ENCODE measurements around the gene DNAH17. TPM values are rescaled to one million over a fixed set of nuclear protein-coding genes. Genes with fewer than 3 reads are reported as not detected.

Gene DNAH17
- total RNA-seq, 2 experiments from 2014 or later, result 0.19 to 0.42 TPM

DNA sequence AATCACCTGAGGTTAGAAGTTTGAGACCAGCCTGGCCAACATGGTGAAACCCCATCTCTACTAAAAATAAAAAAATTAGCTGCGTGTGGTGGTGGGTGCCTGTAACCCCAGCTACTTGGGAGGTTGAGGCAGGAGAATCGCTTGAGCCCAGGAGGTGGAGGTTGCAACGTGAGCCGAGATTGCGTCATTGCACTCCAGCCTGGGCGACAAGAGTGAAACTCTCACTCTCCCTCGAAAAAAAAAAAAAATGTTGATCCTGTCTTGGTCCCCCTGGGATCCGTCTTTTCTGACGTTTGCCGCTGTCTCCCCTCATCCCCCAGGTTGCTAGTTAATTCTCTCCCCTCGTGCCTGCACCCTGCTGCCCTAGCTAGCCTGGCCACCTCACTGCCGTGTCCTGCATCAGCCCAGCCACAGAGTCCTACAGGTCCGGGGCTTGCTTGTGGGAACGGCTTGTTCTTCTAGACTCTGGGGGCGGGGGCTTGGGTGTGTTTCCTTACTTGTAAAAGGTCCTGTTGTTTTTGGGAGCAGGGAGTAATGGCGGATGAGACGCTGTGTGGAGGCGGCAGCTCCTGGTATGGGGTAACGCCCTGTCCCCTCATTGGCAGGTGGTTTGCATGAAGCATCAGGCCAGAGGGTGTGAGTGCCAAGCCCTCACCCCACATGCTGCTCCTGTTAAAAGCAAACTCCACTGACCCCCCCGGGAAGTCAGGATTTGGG is 154.2 kb downstream of the DNAH17 start:
- Mint-ChIP-seq H3K36me3 (ENCODE audit: low read depth) (peaks cover 35% of the 10 kb centered on the region), H3K27ac (peak overlapping the region; percentile 75), H3K9me3 (no peaks in the 10 kb centered on the region), H3K27me3 (ENCODE audit: low read depth) (no peaks in the 10 kb centered on the region), H3K4me3 (no peak overlapping the region), H3K4me1 (ENCODE audit: low read depth) (peaks cover 35% of the 10 kb centered on the region)
- intact Hi-C loops (cut with micrococcal nuclease), result loop anchor here (1.0 kb wide), 3 partner anchors 63 to 172 kb away; partner anchors contain the start of gene SOCS3
- DNase-seq, result no peak
- CTCF ChIA-PET, result interaction anchor here (0.6 to 4.5 kb wide), 14 partner anchors 21 to 361 kb away, joined by 3 to 35 read pairs (median 4); partner anchors contain the start of gene SOCS3

DNA sequence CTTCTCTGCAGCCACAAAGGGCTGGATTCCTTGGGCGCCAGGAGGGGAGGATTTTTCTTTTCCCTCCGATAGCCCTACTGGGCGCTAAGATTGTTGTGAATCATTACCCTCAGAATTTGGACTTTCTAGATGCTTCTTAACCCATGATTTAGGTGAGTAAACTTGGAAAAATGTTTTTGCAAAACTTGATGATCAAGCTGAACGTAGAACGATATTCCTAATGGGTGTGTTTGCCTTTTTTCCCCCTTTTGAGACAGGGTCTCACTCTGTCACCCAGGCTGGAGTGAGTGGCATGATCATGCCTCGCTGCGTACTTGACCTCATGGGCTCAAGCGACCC is 155.0 kb downstream of the DNAH17 start:
- DNase-seq, result no peak
- peaks cover 40% of the 10 kb centered on the region for H3K4me1 Mint-ChIP-seq (ENCODE audit: low read depth)
- H3K9me3 Mint-ChIP-seq, result no peaks in the 10 kb centered on the region
- H3K36me3 Mint-ChIP-seq (ENCODE audit: low read depth), result peaks cover 40% of the 10 kb centered on the region
- peak overlapping the region; percentile 70 for H3K27ac Mint-ChIP-seq
- H3K4me3 Mint-ChIP-seq, result no peak overlapping the region
- intact Hi-C loops (cut with micrococcal nuclease), result loop anchor here (1.0 kb wide), 3 partner anchors 62 to 171 kb away; partner anchors contain the start of gene SOCS3
- CTCF ChIA-PET, result interaction anchor here (0.6 to 4.5 kb wide), 19 partner anchors 10 to 362 kb away, joined by 3 to 35 read pairs (median 5); partner anchors contain the start of genes PGS1 and SOCS3
- H3K27me3 Mint-ChIP-seq (ENCODE audit: low read depth), result no peaks in the 10 kb centered on the region

DNA sequence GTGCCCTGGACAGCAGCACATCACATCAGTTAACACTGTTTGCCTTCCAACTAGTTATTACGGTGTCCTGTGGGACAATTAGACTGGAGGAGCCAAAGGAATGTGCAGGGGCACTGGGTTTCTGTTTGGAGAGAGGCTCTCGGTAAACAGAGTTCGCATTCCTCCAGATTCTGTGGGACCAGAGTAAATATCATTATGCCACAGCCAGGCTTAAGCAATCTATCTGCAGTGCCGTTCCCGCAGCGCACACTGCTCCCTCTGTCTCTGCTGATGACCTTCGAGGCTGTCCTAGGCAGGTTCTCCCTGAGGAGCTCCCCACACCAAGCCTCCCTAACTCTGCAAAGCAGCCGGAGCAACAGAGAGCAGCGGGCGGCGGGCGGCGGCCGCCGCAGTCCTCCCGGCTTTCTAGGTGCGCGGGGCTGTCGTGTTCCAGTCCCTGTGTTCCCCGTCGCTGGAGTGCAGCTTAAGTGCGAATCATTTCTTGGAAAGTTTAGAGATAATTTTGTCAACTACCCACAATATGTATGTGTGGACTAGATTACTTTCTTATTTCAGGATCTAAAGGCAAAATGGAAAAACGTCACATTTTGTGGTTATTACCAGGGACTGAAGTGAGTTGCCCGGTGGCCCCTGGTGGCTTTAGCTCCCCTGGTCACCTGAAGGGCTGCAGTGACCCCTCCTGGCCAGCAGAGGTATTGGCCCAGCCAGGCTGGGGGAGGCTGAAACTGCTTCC is 155.5 kb downstream of the DNAH17 start:
- Mint-ChIP-seq H3K9me3 (no peaks in the 10 kb centered on the region), H3K4me1 (ENCODE audit: low read depth) (peaks cover 45% of the 10 kb centered on the region), H3K27ac (peak overlapping the region; percentile 70), H3K4me3 (no peak overlapping the region), H3K36me3 (ENCODE audit: low read depth) (peaks cover 45% of the 10 kb centered on the region), H3K27me3 (ENCODE audit: low read depth) (no peaks in the 10 kb centered on the region)
- intact Hi-C loops (cut with micrococcal nuclease), result loop anchor here (1.0 kb wide), 3 partner anchors 61 to 170 kb away; partner anchors contain the start of gene SOCS3
- peak; percentile 85 for DNase-seq
- CTCF ChIA-PET, result interaction anchor here (0.7 to 4.5 kb wide), 17 partner anchors 9 to 171 kb away, joined by 3 to 35 read pairs (median 5); partner anchors contain the start of genes PGS1 and SOCS3

DNA sequence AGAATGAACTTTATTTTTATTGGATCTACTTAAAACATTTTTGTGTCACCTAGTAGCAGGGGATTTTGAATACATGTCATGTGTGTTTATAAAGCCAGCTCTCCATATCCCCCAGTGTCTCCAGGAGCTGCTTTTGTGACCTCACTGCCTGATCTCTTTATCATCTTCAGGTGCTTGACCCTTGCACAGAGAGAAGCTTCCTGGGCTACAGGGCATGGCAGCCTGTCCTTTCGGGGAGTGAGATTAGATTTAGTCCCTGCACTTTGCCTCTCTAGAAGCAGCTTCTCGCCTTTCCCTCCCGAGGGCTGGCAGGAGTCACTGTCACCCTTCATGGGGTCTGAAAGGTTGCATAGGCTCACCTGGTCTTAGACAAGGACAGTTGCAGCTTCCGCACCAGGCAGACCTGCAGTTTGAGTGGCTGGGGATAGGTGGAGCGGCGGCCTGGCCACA is 156.1 kb downstream of the DNAH17 start:
- Mint-ChIP-seq H3K9me3 (no peaks in the 10 kb centered on the region), H3K4me3 (no peak overlapping the region), H3K27me3 (ENCODE audit: low read depth) (no peaks in the 10 kb centered on the region), H3K4me1 (ENCODE audit: low read depth) (peaks cover 51% of the 10 kb centered on the region), H3K27ac (peak overlapping the region; percentile 39), H3K36me3 (ENCODE audit: low read depth) (peaks cover 48% of the 10 kb centered on the region)
- CTCF ChIA-PET, result interaction anchor here (0.9 to 4.5 kb wide), 12 partner anchors 9 to 171 kb away, joined by 3 to 35 read pairs (median 6); partner anchors contain the start of gene SOCS3
- no peak for DNase-seq
- intact Hi-C loops (cut with micrococcal nuclease), result no loop called here

DNA sequence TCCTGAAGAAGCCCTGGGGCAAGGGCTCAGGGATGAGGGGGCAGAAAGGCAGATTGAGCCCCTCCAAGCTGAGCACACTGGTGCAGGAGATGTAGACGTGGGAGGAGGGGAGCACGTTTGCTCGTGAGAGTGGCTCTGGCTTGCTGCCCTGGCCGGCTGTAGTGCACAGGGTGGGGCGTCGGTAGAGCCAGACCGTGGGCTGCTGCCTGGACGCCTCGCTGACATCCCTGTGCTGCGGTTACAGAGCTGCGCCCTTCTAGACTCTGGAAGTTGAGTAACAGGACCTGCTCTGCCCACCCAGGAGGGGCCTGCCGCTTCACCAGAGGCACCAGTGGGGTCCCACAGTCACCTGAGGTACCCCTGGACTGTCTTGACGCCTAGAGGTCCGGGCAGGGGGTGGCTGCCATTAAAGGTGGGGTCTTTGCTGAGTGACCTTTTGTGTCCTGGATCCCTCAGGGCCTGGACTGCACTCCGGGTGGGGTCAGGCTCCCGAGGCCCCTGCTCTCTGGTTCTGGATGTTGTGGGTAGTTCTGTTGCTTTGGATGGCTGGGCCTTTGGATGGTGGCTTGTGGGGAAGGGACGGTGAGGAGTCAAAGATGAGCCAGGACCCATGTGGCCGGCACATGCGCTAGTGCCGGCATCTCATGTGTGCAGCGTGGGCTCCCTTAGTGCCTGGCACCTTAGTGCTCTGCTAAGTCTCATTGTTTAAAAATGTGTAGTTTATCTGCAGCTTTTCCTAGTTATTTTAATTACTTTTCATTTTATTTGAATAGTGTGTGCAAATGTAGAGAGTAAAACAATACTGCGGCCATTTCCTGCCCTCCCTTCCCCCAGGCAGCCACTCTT is 157.0 kb downstream of the DNAH17 start:
- H3K27ac Mint-ChIP-seq, result peak overlapping the region; percentile 41
- intact Hi-C loops (cut with micrococcal nuclease), result no loop called here
- CTCF ChIA-PET, result interaction anchor here (0.7 to 3.0 kb wide), 2 partner anchors 10 to 59 kb away, joined by 4 to 9 read pairs; partner anchors contain the start of gene SOCS3
- peaks cover 60% of the 10 kb centered on the region for H3K4me1 Mint-ChIP-seq (ENCODE audit: low read depth)
- no peak for DNase-seq
- peaks cover 53% of the 10 kb centered on the region for H3K36me3 Mint-ChIP-seq (ENCODE audit: low read depth)
- no peak overlapping the region for H3K4me3 Mint-ChIP-seq
- H3K9me3 Mint-ChIP-seq, result no peaks in the 10 kb centered on the region
- no peaks in the 10 kb centered on the region for H3K27me3 Mint-ChIP-seq (ENCODE audit: low read depth)

DNA sequence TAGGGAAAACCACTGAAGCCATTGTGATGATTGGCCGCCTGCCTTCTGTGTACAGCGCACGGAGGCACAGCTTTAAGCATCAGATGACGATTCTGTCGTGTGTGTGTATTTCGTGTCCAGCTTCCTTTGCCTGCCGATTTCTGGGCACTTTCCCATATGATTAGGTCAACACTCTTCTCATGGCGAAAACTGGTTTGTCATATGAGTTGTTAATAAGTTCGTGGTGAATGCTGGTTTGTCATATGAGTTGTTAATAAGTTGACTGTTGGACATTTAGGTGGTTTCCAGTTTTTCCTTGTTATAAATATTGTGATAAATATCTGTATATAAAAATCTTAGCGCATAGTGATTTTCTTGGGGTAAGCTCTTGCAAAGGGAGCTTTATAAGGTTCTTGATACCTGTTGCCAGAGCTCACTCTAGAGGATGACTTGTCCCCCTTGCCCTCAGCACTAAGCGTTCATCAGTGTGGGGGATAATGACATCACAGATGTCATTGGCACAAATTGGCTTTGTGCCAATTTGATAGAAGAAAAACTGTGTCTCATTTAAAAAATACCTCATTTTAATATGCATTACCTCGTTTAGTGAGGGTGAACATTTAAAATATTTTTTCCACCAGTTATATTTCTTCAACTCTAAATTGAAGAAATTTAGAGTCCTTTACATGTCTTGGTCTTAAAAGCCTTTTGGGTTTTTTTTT is 158.7 kb downstream of the DNAH17 start:
- intact Hi-C loops (cut with micrococcal nuclease), result no loop called here
- Mint-ChIP-seq H3K36me3 (ENCODE audit: low read depth) (peaks cover 63% of the 10 kb centered on the region), H3K9me3 (no peaks in the 10 kb centered on the region), H3K4me1 (ENCODE audit: low read depth) (peaks cover 77% of the 10 kb centered on the region), H3K4me3 (no peak overlapping the region), H3K27ac (no peak overlapping the region), H3K27me3 (ENCODE audit: low read depth) (no peaks in the 10 kb centered on the region)
- CTCF ChIA-PET, result interaction anchor here (1.3 to 3.0 kb wide), 2 partner anchors 58 to 167 kb away, joined by 5 to 9 read pairs; partner anchors contain the start of gene SOCS3
- DNase-seq, result no peak

DNA sequence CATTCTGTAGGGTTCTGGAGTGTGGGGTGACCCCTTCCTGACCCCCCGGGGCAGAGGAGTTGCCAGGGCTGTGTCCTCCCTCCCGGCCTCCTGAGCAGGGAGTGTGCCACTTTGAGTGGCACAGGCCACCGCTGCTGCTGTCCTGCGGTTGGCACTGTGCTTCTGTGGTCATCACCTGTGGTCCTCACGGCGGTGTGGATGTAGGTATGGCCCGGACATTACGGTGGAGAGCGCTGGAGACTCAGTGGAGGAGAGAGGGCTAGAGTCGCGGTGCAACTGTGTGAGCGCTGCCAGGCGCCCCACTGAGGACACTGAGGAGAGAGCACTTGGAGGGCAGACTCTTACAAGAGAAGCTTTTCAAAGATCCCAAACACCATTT is 159.7 kb downstream of the DNAH17 start:
- no peak overlapping the region for H3K4me3 Mint-ChIP-seq
- peaks cover 85% of the 10 kb centered on the region for H3K4me1 Mint-ChIP-seq (ENCODE audit: low read depth)

DNA sequence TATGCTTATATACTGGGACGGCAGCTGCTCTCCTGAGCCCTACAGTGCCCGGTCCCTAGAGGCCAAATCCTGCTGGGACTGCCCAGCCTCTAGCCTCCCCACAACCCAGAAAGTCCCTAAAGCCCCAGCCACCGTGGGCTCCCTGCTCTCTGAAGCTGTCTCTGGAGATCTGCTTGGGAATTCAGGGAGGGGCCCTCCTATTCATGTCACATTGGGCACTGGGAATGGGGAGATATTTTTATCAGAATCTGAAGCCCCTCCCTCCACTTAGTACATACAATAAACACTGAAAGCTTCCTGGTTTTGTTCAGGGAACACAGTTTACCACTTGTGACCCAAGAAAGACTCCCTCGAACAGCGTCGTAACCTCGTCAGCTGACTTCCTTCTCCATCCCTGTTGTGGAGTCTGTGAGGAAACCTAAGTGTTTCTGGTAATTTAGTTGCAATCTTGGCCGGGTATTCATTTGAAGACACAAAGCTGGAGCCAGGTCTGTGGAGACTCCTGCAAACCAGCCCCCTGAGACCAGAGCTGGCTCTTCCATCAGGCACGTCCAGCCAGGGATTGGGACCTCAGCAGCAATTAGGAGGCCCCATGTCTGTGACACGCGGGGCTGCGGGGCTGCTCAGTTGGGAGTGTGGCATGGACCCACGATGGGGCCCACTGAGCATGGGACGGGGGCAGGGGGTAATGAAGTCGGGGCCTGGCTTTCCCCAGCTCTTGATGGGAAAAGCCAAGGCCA is 160.2 kb downstream of the DNAH17 start:
- H3K36me3 Mint-ChIP-seq (ENCODE audit: low read depth), result peaks cover 66% of the 10 kb centered on the region

More for the DNA sequence above, 159.7 kb downstream of the DNAH17 start:
- no peaks in the 10 kb centered on the region for H3K27me3 Mint-ChIP-seq (ENCODE audit: low read depth)
- no peaks in the 10 kb centered on the region for H3K9me3 Mint-ChIP-seq
- peaks cover 66% of the 10 kb centered on the region for H3K36me3 Mint-ChIP-seq (ENCODE audit: low read depth)
- H3K27ac Mint-ChIP-seq, result peak overlapping the region; percentile 86
- intact Hi-C loops (cut with micrococcal nuclease), result no loop called here
- no peak for DNase-seq
- CTCF ChIA-PET, result interaction anchor here (0.8 to 3.0 kb wide), 3 partner anchors 16 to 57 kb away, joined by 3 to 9 read pairs (median 8); partner anchors contain the start of gene SOCS3

DNA sequence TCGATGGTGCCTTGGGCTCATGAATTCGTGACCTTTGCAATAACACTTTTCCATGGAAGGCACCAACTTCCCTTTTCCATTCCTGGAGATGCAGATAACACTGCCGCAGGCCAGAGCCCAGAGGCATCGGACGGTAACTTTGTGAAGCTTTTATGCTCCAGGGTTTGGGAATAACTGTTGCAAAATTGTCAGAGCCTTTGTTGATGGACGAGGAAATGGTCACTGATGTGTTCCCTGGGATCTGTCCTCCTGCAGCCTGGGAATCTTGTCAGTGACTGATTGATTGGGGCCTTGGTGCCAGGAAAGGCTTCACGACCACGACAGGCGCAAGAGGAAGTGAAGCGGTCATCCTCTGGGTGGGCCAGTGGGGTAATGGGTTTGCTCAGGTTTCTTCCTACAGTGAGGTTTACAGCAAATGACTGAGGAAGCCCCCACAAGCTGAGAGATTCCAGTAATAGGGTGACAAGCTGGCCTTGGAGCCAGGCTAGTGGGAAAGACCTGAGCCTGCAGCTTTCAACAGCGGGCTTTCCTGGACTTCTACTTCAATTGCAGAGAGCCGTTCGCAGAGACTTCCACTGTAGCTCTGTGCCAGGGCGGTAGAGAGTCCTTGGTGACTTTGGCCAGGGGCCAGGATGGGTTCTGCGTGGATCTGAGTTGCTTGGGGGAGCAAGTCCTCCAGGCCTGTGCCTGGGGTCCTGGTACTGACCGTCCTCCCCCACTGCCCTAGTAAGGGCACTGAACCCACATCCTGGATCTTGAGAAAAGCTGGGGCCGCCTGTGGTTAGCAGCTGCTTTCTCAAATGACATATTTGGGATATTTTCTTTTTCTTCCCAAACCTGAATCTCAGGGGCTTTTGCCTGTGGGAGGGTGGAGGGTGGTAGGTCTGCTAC is 161.1 kb downstream of the DNAH17 start:
- Mint-ChIP-seq H3K4me3 (peak overlapping the region; percentile 27), H3K36me3 (ENCODE audit: low read depth) (peaks cover 65% of the 10 kb centered on the region), H3K9me3 (no peaks in the 10 kb centered on the region), H3K27me3 (ENCODE audit: low read depth) (no peaks in the 10 kb centered on the region), H3K4me1 (ENCODE audit: low read depth) (peaks cover 86% of the 10 kb centered on the region), H3K27ac (peak overlapping the region; percentile 86)
- no peak for DNase-seq
- CTCF ChIA-PET, result interaction anchor here (0.6 to 1.8 kb wide), 4 partner anchors 25 to 164 kb away, joined by 3 to 8 read pairs (median 4); partner anchors contain the start of gene SOCS3
- intact Hi-C loops (cut with micrococcal nuclease), result loop anchor here (2.0 kb wide), 1 partner anchor 157 kb away; no protein-coding TSS in a partner anchor

More for the DNA sequence above, 160.2 kb downstream of the DNAH17 start:
- Mint-ChIP-seq H3K9me3 (no peaks in the 10 kb centered on the region), H3K27ac (peak overlapping the region; percentile 86), H3K27me3 (ENCODE audit: low read depth) (no peaks in the 10 kb centered on the region), H3K4me3 (no peak overlapping the region), H3K4me1 (ENCODE audit: low read depth) (peaks cover 87% of the 10 kb centered on the region)
- intact Hi-C loops (cut with micrococcal nuclease), result no loop called here
- CTCF ChIA-PET, result interaction anchor here (0.6 to 1.8 kb wide), 5 partner anchors 16 to 165 kb away, joined by 3 to 8 read pairs (median 3); partner anchors contain the start of gene SOCS3
- no peak for DNase-seq
